Endometrial microvascular endothelial cells (primary cell): ENCODE measurements around the gene IGF2R. TPM values are rescaled to one million over a fixed set of nuclear protein-coding genes. Genes with fewer than 3 reads are reported as not detected.

Source experiments
- in situ Hi-C: cut with HindIII; loops from 2 replicates; pipeline ENCODE4 v1.10.0; 2017; ENCODE audit warnings: low sequenced_read_pairs, low pct_unique_long_range_greater_than_20kb; ENCODE audit errors: inconsistent ontology term
- total RNA-seq: library from RNA; depleted of rRNA; stranded (reverse); fragments of >200 nt; gene quantifications from one replicate; pipeline ENCODE4 v1.2.3, GENCODE V29; 2015; ENCODE audit errors: inconsistent ontology term

Gene IGF2R
- total RNA-seq, 1 donor from 2014 or later = 23.5 TPM

GRCh38 chr6:160005211-160005610 is 36.3 kb downstream of the IGF2R start:
- in situ Hi-C loops = no loop called here

DNA sequence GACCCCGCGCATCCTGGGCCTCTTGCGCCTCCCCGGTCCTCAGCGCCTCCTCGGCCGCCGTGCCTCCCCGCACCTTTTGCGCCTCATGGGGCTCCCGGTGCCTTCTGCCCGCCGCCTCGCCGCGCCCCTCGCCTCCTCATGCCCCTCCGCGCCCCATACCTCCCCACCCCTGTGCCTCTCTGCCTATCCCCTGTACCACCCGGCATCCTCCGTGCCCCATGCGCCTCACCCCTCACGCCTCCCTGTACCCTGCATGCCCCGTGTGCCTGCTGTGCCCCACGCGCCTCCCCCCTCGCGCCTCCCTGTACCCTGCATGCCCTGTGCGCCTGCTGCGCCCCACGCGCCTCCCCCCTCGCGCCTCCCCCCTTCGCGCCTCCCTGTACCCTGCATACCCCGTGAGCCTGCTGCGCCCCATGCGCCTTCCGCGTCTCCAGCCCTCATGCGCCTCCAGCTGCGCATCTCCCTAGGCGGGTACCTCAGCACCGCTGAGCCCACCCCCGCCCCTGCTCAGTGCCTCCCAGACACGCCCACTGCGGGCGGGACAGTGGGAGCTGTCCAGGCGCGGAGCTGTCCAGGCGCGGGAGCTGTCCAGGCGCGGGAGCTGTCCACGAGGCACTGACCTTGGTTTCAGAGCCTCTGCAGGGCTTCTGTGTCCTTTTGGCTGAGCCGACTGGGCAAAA is 37.1 kb downstream of the IGF2R start:
- in situ Hi-C loops = no loop called here

- in situ Hi-C loops = no loop called here
Measured at GRCh38 chr6:160007145-160007544, 38.3 kb downstream of the IGF2R start.

DNA sequence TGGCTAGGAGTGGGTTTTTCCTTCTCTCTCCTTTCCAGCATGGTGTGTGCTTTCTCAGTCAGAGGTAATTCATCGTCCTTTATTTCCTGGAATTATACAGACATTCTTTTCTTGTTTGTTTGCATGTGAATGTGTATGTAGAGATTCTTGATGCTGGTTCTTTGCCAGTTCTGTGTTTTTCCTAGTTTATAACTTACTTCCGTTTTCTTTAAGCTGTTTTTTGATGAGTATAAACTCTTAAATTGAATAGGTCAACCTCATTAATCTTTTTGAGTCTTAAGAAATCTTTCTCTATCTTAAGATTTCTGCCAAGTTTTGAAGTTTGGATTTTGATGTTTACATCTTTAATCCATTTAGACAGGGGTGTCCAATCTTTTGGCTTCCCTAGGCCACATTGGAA is 38.7 kb downstream of the IGF2R start:
- in situ Hi-C loops = no loop called here

DNA sequence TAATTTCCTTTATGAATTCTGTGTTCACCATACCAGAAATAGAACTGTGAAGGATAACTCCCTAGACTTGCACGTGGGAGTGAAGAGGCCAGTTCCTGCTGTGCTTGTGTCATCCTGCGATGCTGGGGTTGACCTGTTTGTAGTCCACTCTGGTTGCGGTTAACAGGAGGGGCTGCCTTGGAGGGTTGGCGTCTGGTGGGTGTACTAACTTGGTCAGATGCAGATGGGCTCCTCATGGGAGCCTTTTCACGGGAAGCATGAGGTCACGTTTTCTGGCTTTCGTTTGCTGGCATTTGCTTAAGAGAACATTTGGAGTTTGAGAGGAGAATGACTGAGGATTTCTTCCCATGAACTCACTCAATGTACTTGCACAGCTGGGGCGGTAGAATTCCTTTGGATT is 41.2 kb downstream of the IGF2R start:
- in situ Hi-C loops = no loop called here

DNA sequence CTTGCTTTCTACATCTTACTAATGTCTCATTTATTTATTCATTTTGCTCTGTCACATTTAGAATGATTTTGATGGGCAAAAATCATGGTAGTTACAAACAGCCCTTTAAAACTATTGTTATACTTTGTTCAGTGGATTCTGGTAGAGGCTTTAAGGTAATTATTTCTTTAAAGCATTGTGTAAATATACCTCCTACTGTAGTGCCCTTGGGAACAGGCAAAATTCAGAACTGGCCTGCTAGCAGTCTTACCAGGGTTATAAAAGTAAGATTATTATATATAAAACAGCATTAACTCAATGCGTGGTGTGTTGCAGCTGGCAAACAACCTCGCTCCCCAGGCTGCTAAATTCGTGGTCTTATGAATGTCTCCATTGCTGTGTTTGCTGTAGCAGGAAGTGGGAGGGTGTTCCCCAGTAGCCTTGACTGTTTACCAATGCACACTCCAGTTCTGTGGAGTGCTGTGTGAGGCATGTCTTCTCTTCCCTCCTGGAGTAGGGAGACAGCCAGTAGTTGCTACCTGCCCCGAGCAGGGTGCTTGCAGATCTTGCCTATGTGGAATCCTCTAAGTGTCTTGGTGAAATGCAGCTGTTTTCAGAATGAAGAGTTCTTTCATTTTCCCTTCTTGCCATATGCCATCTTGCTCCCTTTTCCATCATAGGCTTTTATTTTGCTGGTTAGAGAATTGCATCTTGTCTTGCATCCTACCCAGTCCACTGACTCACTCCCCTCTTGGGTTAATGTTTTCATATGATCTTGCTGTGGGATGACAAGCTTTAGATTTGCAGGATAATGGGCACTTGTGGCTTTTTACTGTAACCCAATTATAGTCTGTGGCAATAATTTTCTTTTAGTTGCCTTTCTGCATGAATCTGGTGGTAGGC is 45.3 kb downstream of the IGF2R start:
- in situ Hi-C loops = no loop called here

GRCh38 chr6:160014869-160015182 is 45.9 kb downstream of the IGF2R start:
- in situ Hi-C loops = no loop called here

- in situ Hi-C loops = no loop called here
Measured at GRCh38 chr6:160015778-160016684, 47.1 kb downstream of the IGF2R start.

DNA sequence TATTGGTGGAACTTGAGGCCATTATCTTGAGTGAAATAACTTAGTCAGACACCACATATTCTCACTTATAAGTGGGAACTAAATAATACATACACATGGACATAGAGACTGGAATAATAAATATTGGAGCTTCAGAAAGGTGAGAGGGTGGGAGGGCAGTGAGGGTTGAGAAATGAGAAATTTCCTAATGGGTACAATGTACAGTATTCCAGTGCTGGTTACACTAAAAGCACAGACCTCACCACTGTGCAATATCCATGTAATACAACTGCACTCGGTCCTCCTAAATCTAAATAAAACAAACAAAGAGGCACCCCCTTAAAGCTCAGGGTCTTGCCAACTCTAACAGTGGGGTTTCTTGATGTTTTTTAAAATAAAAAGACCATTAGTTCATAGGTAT is 53.2 kb downstream of the IGF2R start:
- in situ Hi-C loops = no loop called here

GRCh38 chr6:160022793-160023192 is 53.9 kb downstream of the IGF2R start:
- in situ Hi-C loops = no loop called here

DNA sequence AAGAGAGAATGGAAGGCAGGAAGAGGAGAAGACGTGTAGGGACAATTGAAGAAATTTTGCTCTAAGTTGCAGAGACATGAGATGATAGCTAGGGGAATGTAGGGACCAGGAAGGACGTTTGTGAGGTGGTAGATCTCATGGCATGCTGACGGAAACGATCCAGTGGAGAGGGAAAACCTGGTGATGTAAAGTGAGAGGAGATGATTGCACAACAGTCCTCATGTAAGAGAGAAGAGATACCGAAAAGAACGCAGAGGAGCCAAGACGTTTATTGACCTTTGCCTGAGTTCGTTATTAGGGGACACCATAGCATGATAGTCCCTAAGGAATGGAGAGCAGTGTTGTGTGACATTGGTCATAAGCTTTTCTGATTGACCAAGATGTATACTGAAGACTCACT is 55.3 kb downstream of the IGF2R start:
- in situ Hi-C loops = no loop called here

DNA sequence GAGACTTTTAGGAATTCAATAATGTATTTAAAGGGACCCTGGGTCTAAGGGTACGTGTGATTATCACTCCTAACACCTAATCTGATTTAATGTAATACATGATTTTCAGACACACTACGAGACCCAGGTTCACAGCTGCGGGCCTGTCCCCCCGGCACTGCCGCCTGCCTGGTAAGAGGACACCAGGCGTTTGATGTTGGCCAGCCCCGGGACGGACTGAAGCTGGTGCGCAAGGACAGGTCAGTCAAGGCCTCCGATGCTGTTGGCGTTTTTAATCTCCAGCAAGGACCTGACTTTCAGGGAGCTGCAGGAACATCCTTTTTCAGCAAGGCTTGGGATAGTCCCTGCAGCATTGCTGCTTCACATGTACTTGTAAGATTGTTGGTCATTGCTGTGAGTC is 58.2 kb downstream of the IGF2R start:
- in situ Hi-C loops = no loop called here

- in situ Hi-C loops = no loop called here
Measured at GRCh38 chr6:160027931-160028330, 59.0 kb downstream of the IGF2R start.

DNA sequence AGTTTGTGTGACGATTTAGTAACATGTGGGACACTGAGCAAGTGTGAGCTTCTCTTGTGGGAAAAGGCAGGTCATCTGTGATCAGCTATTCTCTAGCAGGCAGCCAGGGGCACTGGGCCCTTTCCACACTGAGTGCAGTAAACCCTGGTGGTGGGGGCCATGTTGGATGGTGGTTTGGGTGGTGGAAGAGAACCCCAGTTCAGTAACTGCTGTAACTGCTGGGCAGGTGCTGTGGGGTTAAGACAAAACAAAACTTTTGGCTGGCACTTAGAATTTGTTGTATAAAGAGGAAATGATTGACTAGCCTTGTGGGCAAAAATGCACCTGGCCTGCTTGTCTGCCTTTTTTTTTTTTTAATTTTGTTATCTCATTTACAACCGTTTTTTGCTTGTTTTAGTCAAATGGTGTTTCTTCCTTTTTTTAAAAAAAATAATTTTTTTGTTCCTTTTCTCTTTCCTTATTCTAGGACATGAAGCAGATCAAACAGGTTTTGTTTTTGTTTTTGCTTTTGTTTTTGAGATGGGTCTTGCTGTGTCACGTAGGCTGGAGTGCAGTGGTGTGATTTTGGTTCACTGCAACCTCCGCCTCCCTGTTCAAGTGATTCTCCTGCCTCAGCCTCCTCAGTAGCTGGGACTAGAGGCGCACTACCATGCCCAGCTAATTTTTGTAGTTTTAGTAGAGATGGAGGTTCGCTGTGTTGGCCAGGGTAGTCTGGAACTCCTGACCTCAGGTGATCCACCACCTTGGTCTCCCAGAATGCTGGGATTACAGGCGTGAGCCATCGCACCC is 59.8 kb downstream of the IGF2R start:
- in situ Hi-C loops = no loop called here

GRCh38 chr6:160029525-160029924 is 60.6 kb downstream of the IGF2R start:
- in situ Hi-C loops = no loop called here

- in situ Hi-C loops = no loop called here
Measured at GRCh38 chr6:160030103-160030502, 61.2 kb downstream of the IGF2R start.

- in situ Hi-C loops = no loop called here
Measured at GRCh38 chr6:160031442-160031841, 62.6 kb downstream of the IGF2R start.

GRCh38 chr6:160031871-160032270 is 63.0 kb downstream of the IGF2R start:
- in situ Hi-C loops = no loop called here

DNA sequence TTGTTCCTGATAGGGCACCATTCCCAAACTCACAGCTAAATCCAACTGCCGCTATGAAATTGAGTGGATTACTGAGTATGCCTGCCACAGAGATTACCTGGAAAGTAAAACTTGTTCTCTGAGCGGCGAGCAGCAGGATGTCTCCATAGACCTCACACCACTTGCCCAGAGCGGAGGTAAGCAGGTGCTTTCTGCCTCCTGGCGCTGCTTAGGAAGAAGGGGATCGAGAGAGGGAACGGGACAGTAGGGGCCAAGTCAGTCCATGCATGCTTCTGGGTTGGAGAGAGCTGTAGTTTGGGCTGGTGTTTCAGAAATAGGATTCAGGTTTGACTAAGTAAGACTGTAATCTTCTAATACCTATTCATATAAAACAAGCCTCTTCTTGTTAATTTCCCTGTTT is 63.7 kb downstream of the IGF2R start:
- in situ Hi-C loops = no loop called here
